NCI-H1048 (cell line): ENCODE data around the gene IAH1.
"Not testable (repeated sequence)": the region's sequence is repeated elsewhere in the genome, so short reads cannot be mapped to it uniquely, and the experiment has no call there.

ENCODE experiments used
- DNase-seq: peaks from one replicate; lab custom pipeline; 2025; lab: John Stamatoyannopoulos, UW

The IAH1 gene

DNA sequence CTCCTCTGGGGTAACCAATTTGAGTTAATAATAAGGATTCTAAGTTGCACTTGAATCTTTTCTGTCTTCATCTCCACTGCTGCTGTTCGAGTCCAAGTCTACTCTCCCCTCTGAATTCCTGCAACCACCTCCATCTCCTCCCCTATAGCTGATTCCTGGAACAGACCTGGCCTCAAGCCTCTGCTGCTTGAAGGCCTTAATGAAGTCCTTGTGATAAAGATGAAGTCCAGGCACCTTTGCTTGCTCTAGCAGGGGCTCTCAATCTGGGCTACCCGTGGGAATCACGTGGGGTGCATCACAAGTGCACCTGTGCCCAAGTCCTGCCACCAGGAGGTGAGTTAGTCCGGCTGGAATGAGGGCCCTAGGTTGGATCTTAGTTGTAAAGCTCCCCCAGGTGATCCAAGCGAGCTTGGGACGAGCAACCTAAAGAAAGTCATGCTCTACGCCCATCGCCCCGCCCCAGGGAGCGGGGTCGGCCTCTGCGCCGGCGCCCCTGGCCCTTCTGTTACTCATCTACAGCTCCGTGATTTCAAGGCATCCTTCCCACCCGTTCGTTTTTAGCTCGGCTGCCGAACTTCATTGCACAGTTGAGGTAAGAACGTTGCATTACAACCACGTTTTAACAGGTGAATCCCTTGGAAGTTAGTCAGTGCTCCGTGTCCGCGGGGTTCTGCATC lies 905 bp upstream of the IAH1 start:
- no peak for DNase-seq

DNA sequence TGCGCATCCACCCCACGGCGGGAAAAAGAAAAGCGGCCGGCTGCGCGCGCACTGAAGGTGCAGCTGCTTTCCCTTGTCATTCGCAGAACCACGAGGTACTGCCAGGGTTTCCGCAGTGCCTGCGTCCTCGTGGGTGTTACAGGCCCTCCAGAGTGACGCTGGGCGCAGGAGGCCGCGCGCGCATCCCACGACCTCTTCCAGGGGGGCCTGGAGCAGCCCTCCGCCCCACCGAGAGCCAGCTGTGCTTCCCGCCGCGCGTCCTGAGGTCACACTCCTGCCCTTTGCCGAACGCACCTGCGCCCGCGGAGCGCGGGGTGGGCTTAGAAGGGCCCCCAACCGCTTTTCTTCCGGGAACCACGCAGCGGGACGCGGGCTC lies 378 bp upstream of the IAH1 start:
- no peak for DNase-seq

DNA sequence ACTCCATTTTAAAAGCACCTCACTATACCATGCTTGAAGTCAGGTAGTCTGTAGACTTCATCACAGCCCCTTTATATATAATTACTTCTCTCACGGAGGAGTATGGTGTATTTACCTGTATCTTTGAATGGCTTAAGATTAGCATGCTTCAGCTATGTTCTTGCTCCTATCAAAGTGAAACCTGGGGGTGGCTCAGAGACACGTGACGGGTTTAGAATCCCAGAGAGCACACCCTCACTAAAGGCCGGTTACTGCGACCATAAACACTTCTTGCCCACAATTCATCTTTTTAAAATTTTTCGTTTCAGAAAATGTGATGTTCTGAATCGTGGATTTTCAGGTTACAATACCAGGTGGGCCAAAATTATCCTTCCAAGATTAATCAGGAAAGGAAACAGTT lies 3.6 kb downstream of the IAH1 start:
- no peak for DNase-seq

DNA sequence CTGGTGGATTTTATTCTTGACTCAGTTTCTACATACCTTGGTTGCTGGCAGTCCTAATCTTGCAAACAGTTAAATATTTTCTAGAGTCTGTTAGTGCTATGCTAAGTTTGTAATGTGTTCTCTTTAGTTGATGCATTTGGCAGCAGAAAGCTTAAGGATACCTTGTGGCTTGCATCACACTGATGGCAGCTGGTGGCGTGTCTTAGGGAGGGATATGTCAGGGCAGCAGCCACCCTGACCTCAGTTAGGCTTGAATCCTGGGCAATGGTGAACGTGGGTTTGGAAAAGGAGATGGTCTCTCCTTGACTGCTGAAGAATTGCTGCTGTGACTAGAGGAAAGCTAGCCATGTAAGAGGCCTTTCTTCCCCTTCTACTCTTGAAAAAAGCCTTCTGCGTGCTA lies 4.2 kb downstream of the IAH1 start:
- DNase-seq = no peak

DNA sequence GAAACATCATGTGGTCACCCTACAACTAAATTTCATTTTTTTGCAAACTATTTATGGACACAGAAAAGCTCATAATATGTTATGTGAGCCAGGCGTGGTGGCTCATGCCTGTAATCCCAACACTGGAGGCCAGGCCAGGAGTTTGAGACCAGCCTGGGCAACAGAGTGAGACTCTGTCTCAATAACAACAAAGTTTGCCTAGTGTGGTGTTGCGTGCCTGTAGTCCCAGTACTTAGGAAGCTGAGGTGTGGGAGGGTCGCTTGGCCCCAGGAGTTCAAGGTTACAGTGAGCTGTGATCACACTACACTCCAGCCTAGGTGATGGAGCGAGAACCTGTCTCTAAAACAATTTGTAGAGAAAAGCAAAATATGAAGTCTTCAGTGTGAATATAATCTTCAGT lies 5.8 kb downstream of the IAH1 start:
- no peak for DNase-seq

DNA sequence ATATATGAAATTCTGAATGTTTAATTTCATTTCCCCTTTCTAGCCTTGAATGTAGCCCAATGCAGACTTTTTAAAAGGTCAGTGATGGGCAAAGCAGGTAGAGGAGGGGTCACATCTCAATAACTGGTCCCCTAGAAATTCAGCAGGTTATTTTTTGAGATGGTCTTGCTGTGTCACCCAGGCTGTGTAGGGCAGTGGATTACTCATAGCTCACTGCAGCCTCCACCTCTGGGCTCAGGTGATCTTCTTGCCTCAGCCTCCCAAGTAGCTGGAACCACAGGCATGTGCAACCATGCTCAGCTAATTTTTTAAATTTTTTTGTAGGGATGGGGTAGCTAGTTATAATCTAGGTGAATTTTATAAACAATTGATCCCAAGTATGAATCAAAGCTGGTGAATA lies 8.8 kb downstream of the IAH1 start:
- DNase-seq = no peak

DNA sequence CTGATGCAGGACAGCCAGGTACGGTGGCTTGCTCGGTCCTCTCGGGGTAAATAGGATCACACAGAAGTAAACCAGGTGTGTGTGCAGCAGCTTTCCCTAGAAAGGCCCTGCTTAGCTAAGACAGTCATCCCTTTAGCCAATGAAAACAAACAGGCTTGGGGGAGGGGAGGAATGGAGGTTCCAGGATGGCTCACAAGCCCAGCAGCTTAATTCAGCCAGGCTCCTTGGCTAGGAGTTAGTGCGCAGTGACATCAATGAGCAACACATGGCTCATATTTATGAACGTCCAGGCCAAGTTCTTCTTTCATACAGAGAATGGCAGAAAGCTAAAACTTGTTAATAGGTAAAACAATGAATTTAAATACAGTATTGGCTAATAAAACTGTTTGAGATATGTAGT lies 10.2 kb downstream of the IAH1 start:
- DNase-seq = no peak

DNA sequence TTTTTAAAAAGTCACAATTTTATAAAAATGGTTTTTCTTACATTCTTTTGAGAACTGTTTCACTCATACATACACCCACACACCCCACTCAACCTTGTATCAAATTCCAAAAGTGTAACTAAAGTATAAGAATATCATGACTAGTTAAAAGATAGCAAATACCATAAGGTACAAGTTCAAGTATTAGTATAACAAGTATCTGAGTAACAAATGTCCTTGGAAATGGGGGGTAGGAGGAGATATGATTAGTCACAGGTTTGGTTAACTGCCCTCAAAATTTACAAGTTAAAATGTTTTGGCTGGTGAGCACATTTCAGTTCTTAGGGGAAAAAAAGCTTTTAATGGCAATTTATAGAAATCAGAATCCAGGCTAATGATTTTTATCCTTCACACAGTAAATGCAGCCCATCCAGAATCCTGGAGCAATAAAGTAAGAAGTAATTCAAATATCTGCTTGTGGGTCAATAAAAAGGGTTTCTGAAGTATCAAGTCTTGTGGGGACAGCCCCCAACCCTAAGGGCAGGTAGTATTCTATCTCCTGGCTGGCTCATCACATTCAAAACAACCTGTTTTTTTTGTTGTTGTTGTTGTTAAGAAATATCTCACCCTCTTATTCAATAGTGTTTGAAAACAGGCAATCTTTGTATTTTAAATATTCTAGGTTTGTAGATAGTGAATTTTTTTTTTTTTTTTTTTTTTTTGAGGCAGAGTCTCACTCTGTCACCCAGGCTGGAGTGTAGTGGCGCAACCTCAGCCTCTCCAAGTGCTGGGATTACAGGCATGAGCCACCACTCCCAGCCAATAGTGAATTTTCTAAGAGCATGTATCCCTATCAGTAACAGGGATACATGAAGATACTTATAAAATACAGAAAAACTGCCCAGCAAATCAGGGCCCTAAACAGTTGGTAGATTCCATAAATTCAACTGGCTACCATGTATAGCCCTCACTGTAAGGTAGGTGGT lies 14.5 kb downstream of the IAH1 start:
- no peak for DNase-seq

DNA sequence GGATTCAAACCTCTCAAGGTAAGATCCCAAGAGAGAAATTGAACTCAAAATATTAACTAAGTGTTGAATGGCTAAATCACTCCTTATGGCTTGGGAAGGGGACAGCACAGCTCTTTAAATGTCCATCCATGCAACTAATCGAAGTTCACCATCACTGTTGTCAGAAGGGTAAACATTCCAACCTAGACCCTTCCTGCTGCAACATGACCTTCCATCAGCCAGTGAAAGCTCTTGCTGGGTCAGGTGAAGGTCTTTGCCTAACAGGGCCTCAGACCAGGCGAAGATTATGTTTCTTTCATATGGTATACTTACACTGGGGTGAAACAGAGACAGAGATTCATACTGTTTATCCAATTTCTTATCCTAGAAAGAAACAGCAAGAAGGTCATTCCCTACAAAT lies 16.4 kb downstream of the IAH1 start:
- no peak for DNase-seq

DNA sequence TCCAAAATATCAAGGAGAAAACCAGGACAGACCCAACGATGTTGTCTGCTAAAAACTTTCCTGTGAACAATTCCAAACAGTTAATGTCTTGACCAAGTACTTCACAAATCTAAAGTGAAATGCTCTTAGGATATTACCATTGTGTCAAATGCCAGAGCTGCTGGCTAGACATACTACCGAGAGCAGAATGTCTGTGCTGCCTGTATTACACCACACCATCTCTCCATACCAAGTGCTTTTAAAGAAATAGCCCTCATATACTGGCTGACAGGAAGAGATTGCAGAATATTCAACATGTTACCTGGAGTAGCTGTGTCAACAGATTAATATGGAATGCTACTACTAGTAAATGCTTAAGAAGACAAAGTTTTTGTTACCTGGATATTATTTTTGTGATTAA lies 18.6 kb downstream of the IAH1 start:
- no peak for DNase-seq

DNA sequence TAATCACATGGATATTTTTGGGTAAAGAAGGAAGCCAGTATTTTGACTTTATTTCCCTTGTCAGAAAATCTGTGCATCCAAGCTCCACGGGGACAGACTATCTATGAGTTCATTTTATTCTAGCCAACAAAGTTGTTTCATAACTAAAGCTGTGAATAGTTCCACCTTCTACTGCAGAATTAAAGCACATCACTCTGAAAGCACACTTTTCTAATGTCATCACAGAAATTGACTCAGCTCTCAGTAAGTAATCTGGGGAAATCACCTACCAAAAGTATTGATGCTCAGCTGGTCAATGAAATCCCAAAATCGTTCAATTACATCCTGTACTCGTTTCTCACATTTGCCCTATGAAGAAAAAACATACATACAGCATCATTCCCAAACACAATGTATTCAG lies 19.1 kb downstream of the IAH1 start:
- no peak for DNase-seq

DNA sequence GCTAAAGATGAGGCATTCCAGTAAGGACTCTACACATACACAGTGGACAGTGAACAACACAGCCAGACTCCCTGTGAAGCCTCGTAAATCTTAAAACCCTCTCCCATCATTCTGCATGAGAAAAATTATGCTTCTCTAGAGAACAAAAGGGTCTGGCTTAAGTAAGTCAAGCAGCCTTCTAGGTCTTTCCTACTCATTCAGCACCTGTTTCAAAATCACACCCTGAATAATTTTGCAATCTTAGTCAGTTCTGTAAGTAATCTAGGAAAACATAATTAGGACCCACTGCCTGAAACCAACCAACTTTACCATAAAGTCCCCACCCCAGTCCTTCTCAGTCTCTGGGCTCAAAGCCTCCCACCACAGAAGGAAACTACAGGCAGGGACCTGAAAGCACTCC lies 19.7 kb downstream of the IAH1 start:
- no peak for DNase-seq

DNA sequence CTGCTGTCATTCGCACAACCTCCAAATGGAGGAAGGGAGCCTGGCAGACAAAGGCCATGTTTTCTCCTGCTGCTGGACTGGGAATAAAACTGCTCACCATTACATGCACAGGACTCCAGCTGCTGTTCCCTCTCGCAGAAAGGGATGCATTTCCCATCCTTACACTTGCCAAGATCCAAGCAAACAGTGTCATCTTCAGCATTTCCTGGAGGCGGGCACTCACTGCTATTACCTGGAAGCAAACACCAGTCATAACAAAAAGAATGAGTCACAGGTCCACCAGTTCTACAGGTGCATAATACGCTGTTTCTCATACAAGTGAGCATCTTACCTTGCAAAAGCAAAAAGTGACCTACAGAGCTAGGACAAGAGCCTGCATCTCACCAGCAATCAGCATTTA lies 22.7 kb downstream of the IAH1 start:
- no peak for DNase-seq

DNA sequence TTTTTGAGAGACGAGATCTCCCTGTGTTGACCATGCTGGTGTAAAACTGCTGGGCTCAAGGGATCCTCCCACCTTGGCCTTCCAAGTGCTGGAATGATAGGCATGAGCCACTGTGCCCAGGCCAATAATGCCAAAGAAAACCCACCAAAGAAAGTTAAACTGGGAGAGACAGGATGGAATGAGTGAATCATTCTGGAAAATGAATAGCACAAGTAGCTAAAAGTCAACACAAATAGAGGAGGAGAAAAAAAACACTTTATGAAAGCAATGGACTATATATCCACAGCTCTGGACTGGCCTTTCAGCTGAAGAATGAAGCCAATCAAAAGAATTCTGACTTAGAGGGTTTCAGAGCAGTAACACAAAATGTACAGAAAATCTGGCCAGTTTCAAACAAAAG lies 23.9 kb downstream of the IAH1 start:
- no peak for DNase-seq

DNA sequence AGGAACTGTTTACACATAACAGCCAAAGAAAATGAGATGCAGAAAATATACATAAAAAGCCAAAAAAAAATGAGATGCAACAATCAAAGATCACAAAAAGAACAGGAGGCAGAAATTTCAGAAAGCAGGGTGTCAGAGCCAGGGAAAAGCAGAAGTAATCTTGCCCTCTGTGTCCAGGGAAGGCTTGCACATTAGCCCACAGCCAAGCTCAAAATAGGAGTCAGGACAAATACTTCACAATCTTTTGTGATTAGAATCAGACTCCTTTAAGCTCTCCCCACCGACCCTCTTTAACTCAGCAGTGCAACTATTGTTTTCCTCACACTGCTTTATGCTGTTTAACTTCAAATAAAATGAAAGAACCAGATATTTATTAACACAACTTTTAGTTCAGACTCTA lies 34.6 kb downstream of the IAH1 start:
- no peak for DNase-seq

DNA sequence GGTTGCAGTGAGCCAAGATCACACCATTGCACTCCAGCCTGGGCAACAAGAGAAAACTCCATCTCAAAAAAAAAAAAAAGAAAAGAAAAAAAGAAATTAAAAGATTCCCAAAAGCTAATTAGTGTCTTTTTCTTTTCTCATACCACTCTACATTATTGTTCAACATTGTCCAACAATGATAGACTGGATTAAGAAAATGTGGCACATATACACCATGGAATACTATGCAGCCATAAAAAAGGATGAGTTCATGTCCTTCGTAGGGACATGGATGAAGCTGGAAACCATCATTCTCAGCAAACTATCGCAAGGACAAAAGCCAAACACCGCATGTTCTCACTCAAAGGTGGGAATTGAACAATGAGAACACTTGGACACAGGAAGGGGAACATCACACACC lies 39.6 kb downstream of the IAH1 start:
- DNase-seq = not testable (repeated sequence)

DNA sequence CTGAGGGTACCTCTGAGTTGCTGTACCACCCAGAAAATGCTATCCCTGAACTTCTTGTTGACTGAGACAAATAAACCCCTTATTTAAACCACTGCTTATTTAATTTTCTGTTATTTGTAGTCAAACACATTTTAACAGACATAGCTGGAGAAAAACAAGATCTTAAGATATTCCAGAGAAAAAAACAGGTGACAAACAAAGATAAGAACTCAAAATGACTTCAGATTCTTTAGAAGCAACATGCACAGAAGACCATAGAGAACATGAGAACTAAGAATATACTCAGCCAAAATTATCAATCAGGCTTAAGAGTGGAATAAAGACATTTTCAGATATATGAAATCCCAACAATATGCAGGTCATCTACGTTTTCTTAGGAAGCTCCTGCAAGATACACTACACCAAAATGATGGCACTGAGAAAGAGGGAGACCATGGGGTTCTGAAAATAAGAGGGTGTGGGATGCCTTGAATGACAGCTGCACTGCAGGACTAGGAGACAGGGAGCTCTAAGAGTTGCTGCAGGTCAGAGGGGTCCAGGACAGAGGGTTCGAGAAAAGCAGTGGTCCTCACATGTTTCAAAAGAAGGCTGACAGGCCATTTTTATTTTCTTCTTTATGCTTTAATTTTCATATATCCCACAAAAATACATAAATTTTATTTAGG lies 42.9 kb downstream of the IAH1 start:
- no peak for DNase-seq

DNA sequence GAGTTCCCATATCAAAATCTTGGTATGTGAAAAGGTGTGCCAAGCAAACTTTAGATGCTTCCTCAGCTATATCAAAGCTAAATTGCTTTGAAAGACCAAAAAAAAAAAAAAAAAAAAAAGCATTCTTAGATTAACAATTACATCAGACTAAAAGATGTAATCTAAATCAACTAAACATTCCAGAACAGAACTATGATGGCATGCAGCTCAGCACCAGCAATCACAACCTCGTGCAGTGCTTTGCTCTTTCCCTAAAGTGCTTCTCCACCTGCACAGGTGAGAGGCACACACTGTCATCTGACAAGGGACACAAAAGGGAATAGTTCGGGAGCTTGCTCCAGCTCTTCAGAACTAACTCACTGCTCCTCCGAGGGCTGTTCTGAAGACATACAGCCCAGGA lies 43.8 kb downstream of the IAH1 start:
- no peak for DNase-seq

DNA sequence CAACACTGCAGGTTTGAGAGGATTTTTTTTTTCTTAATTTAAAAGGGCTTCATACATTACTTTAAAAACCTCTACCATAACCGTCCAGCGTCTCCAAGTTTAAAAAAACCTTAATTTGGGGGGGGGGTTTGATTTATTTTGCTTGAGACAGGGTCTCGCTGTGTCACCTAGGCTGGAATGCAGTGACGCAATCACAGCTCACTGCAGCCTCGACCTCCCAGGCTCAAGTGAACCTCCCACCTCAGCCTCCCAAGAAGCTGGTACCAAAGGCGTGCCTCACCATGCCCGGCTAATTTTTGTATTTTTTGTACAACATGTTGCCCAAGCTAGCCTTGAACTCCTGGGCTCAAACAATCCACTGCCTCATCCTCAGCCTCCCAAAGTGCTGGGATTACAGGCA lies 44.4 kb downstream of the IAH1 start:
- DNase-seq = no peak

DNA sequence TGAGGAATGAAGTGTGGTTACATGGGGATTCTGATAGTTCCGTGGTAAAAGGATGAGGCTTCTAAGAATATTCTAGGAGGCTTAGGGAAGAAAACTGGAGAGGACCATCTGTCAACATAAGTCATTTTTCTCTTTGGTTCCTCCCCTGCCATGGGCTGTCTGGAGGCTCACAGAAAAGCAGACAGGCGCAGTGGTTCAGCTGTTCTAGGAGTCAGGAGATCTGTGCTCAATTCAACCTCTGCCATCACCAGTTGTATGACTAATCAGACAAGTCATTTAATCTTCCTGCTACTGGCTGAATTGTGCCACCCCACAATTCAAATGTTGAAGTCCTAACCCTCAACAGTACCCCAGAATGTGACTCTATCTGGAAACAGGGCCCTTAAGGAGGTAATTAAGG lies 44.9 kb downstream of the IAH1 start:
- DNase-seq = no peak

DNA sequence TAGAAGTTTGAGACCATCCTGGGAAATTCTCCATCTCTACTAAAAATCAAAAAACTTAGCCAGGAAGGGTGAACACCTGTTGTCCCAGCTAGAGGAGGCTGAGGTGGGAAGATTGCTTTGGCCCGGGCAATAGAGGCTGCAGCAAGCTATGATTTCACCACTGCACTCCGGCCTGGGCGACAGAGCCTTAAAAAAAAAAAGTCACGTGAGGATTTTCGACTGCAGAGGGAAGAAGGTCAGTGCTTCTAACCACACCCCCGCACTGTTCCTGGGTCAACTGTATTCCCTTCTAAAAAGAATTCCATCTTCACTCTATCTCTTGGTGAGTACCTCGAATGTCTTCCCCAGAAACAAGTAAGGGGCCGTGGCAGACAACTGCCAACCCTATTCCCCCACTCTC lies 49.9 kb downstream of the IAH1 start:
- no peak for DNase-seq

DNA sequence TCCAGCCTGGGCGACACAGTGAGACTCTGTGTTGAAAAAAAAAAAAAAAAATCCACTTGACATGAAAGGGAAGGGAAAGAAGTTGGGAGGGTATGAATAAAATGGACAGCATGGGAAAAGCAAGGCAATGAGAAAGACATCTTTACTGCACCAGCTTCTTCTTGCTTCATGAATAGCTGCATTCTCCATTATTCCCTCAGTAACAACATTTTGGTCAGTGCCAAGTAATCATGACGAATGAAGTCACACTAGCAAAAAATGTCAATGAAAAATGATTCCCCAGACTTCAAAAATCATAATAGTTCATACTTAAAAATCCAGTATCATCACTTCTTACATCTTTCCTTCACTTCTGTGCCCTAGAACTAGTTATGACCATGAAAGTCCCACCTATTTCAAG lies 50.9 kb downstream of the IAH1 start:
- DNase-seq = no peak
